Measurements from ENCODE around the gene ATP2B2. TPM values are rescaled to one million over a fixed set of nuclear protein-coding genes. Genes with fewer than 3 reads are reported as not detected.

The ATP2B2 gene
- total RNA-seq, 6 experiments from 2014 or later, result 25.9 to 45.1 (median 35.1) TPM

GRCh38 chr3:10364806-10365205, 140.6 kb downstream of the ATP2B2 start:
- TF ChIP-seq POLR2A (IDR thresholded peaks at IDR 0.05) (no peak), CTCF (IDR thresholded peaks at IDR 0.05) (no peak)
- H3K9me3 ChIP-seq, result no peaks in the 10 kb centered on the region
- H3K27ac ChIP-seq, result no peak overlapping the region
- H3K36me3 ChIP-seq, result peaks cover 0 to 22% (median 8%) of the 10 kb centered on the region in 4 donors
- no peak for DNase-seq
- no peak overlapping the region for H3K4me3 ChIP-seq
- no peak for ATAC-seq
- intact Hi-C loops (cut with DNase I), result no loop called here
- no peaks in the 10 kb centered on the region for H3K4me1 ChIP-seq
- no peaks in the 10 kb centered on the region for H3K27me3 ChIP-seq
- 100% methylated on average over 4 of the region's 7 CpGs for WGBS (ENCODE audit: insufficient coverage, low coverage, low lambda C conversion rate, missing lambda C conversion rate)

GRCh38 chr3:10363935-10364334, 141.5 kb downstream of the ATP2B2 start:
- DNase-seq (no peak), ATAC-seq (no peak)
- WGBS (ENCODE audit: insufficient coverage, low coverage, low lambda C conversion rate, missing lambda C conversion rate), result 100% methylated on average over 1 of the region's 1 CpG
- intact Hi-C loops (cut with DNase I), result no loop called here
- Histone ChIP-seq H3K9me3 (no peaks in the 10 kb centered on the region), H3K27ac (no peak overlapping the region), H3K36me3 (peaks cover 0 to 31% (median 12%) of the 10 kb centered on the region in 4 donors), H3K27me3 (no peaks in the 10 kb centered on the region), H3K4me3 (no peak overlapping the region), H3K4me1 (no peaks in the 10 kb centered on the region)
- TF ChIP-seq POLR2A (IDR thresholded peaks at IDR 0.05) (no peak), CTCF (IDR thresholded peaks at IDR 0.05) (no peak)

- Histone ChIP-seq H3K27ac (no peak overlapping the region), H3K9me3 (no peaks in the 10 kb centered on the region), H3K4me1 (no peaks in the 10 kb centered on the region), H3K36me3 (peaks cover 0 to 51% (median 13%) of the 10 kb centered on the region in 4 donors), H3K27me3 (no peaks in the 10 kb centered on the region), H3K4me3 (no peak overlapping the region)
- ATAC-seq, result no peak
- 76% methylated on average over 4 of the region's 5 CpGs for WGBS (ENCODE audit: insufficient coverage, low coverage, low lambda C conversion rate, missing lambda C conversion rate)
- no peak for DNase-seq
- intact Hi-C loops (cut with DNase I), result no loop called here
- TF ChIP-seq CTCF (IDR thresholded peaks at IDR 0.05) (no peak), POLR2A (IDR thresholded peaks at IDR 0.05) (no peak)
These were observed 144.0 kb downstream of the ATP2B2 start for GRCh38 chr3:10361375-10361774.

GRCh38 chr3:10360478-10360877, 144.9 kb downstream of the ATP2B2 start:
- 93% methylated on average over 6 of the region's 7 CpGs for WGBS (ENCODE audit: insufficient coverage, low coverage, low lambda C conversion rate, missing lambda C conversion rate)
- intact Hi-C loops (cut with DNase I), result no loop called here
- no peak for ATAC-seq
- H3K27me3 ChIP-seq, result no peaks in the 10 kb centered on the region
- no peak overlapping the region for H3K27ac ChIP-seq
- no peak for DNase-seq
- H3K9me3 ChIP-seq, result no peaks in the 10 kb centered on the region
- H3K4me1 ChIP-seq, result no peaks in the 10 kb centered on the region
- H3K36me3 ChIP-seq, result peaks cover 0 to 54% (median 13%) of the 10 kb centered on the region in 4 donors
- no peak for TF ChIP-seq POLR2A (IDR thresholded peaks at IDR 0.05)
- no peak for TF ChIP-seq CTCF (IDR thresholded peaks at IDR 0.05)
- no peak overlapping the region for H3K4me3 ChIP-seq

GRCh38 chr3:10359761-10360161, 145.6 kb downstream of the ATP2B2 start:
- intact Hi-C loops (cut with DNase I), result no loop called here
- WGBS (ENCODE audit: insufficient coverage, low coverage, low lambda C conversion rate, missing lambda C conversion rate), result 100% methylated on average over 8 of the region's 19 CpGs
- H3K27me3 ChIP-seq, result no peaks in the 10 kb centered on the region
- H3K4me1 ChIP-seq, result no peaks in the 10 kb centered on the region
- ATAC-seq, result no peak
- no peak overlapping the region for H3K27ac ChIP-seq
- no peaks in the 10 kb centered on the region for H3K9me3 ChIP-seq
- H3K4me3 ChIP-seq, result no peak overlapping the region
- TF ChIP-seq POLR2A (IDR thresholded peaks at IDR 0.05), result no peak
- no peak for TF ChIP-seq CTCF (IDR thresholded peaks at IDR 0.05)
- DNase-seq, result no peak
- peaks cover 0 to 61% (median 13%) of the 10 kb centered on the region in 4 donors for H3K36me3 ChIP-seq

Measured in right lobe of liver (tissue), 6 donors.